ENCODE measurements around the gene NRP2.

DNA sequence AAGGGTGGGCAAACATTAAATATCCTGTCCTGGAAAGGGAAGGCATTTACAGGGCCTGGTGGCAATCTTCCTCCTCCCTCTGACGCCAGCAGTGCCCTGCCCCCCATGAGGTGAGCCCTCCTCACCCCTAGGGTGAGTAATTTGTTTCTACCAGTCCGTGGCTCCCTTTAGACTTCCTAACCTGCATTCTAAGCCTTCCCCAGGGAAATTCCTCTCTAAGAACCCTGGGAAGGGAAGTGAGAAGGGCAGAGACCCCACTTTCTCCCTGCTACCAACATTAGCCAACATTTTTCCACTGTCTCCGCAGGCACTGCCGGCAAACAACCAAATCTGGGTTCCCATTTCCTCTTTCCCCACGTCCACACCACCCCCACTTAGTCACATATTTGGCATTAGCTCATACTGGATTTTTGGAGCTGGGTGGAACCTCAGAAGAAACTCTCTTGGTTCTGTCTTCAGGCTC lies 69.3 kb downstream of the NRP2 start:
- no peak for TF ChIP-seq POLR2A (IDR thresholded peaks at IDR 0.05)
- TF ChIP-seq, protein P1, sequence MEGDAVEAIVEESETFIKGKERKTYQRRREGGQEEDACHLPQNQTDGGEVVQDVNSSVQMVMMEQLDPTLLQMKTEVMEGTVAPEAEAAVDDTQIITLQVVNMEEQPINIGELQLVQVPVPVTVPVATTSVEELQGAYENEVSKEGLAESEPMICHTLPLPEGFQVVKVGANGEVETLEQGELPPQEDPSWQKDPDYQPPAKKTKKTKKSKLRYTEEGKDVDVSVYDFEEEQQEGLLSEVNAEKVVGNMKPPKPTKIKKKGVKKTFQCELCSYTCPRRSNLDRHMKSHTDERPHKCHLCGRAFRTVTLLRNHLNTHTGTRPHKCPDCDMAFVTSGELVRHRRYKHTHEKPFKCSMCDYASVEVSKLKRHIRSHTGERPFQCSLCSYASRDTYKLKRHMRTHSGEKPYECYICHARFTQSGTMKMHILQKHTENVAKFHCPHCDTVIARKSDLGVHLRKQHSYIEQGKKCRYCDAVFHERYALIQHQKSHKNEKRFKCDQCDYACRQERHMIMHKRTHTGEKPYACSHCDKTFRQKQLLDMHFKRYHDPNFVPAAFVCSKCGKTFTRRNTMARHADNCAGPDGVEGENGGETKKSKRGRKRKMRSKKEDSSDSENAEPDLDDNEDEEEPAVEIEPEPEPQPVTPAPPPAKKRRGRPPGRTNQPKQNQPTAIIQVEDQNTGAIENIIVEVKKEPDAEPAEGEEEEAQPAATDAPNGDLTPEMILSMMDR (IDR thresholded peaks at IDR 0.05 in 4 of 5, conservative IDR thresholded peaks at IDR 0.05 in 1 of 5), result no peak

All from gastrocnemius medialis (tissue), 4 donors.